ENCODE results near the gene CCNK. TPM values are rescaled to one million over a fixed set of nuclear protein-coding genes. Genes with fewer than 3 reads are reported as not detected.

The CCNK gene
- total RNA-seq, 1 experiment from 2014 or later, result 69.4 TPM

DNA sequence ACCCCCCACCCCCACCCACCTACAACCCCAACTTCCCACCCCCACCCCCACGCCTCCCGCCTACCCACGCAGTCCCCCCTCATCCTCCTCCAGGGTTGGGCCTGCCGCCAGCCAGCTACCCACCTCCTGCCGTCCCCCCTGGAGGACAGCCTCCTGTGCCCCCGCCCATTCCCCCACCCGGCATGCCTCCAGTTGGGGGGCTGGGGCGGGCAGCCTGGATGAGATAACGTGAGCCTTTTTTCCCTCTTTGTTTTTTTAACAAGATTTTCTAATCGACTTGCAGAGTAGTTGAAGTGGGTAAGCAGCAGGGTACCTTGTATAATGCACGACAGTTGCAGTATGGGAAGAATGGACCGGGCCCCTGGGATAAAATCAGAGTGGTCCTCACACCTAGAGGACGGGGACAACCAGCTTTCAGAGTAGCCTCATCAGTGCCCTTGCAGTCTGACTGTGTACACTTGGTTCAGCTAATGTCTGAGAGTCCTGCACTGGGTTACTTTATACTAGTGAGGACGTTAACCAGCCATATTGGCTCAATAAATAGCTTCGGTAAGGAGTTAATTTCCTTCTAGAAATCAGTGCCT lies 29.4 kb downstream of the CCNK start:
- Histone ChIP-seq H3K27ac (ENCODE audit: low read length) (no peak overlapping the region), H3K27me3 (ENCODE audit: low read length) (no peaks in the 10 kb centered on the region), H4K20me1 (ENCODE audit: insufficient read depth, low read depth, low read length) (peaks cover 41% of the 10 kb centered on the region), H3K9me2 (replicated peaks; ENCODE audit: insufficient read depth, low read length) (no peaks in the 10 kb centered on the region), H2AFZ (ENCODE audit: low read length) (no peak overlapping the region), H3K4me2 (ENCODE audit: low read depth, low read length, poor library complexity, severe bottlenecking) (no peak overlapping the region), H3K9me3 (ENCODE audit: low read length) (no peaks in the 10 kb centered on the region), H3K4me1 (ENCODE audit: low read length) (no peaks in the 10 kb centered on the region), H3K4me3 (ENCODE audit: low read length) (no peak overlapping the region), H3K79me2 (ENCODE audit: low read length) (no peaks in the 10 kb centered on the region), H3K36me3 (ENCODE audit: insufficient read depth, low read length) (peaks cover 24% of the 10 kb centered on the region), H3K9ac (ENCODE audit: low read length) (no peak overlapping the region)
- DNase-seq, result no peak

- no peaks in the 10 kb centered on the region for H3K4me1 ChIP-seq (ENCODE audit: low read length)
- H2AFZ ChIP-seq (ENCODE audit: low read length), result no peak overlapping the region
- no peaks in the 10 kb centered on the region for H3K27me3 ChIP-seq (ENCODE audit: low read length)
- H3K27ac ChIP-seq (ENCODE audit: low read length), result no peak overlapping the region
- no peak overlapping the region for H3K4me2 ChIP-seq (ENCODE audit: low read depth, low read length, poor library complexity, severe bottlenecking)
- peaks cover 19% of the 10 kb centered on the region for H3K36me3 ChIP-seq (ENCODE audit: insufficient read depth, low read length)
- no peak overlapping the region for H3K9ac ChIP-seq (ENCODE audit: low read length)
- peaks cover 38% of the 10 kb centered on the region for H4K20me1 ChIP-seq (ENCODE audit: insufficient read depth, low read depth, low read length)
- no peaks in the 10 kb centered on the region for H3K79me2 ChIP-seq (ENCODE audit: low read length)
- no peak overlapping the region for H3K4me3 ChIP-seq (ENCODE audit: low read length)
- no peaks in the 10 kb centered on the region for H3K9me2 ChIP-seq (replicated peaks; ENCODE audit: insufficient read depth, low read length)
- H3K9me3 ChIP-seq (ENCODE audit: low read length), result no peaks in the 10 kb centered on the region
- DNase-seq, result no peak
Observed at GRCh38 chr14:99511421-99512109, 30.4 kb downstream of the CCNK start.

GRCh38 chr14:99512110-99512449 lies 30.9 kb downstream of the CCNK start:
- Histone ChIP-seq H3K27ac (ENCODE audit: low read length) (no peak overlapping the region), H3K9me2 (replicated peaks; ENCODE audit: insufficient read depth, low read length) (no peaks in the 10 kb centered on the region), H3K4me3 (ENCODE audit: low read length) (no peak overlapping the region), H3K4me1 (ENCODE audit: low read length) (no peaks in the 10 kb centered on the region), H3K79me2 (ENCODE audit: low read length) (no peaks in the 10 kb centered on the region), H3K27me3 (ENCODE audit: low read length) (no peaks in the 10 kb centered on the region), H3K9ac (ENCODE audit: low read length) (no peak overlapping the region), H3K9me3 (ENCODE audit: low read length) (no peaks in the 10 kb centered on the region), H4K20me1 (ENCODE audit: insufficient read depth, low read depth, low read length) (peaks cover 43% of the 10 kb centered on the region), H3K36me3 (ENCODE audit: insufficient read depth, low read length) (peaks cover 14% of the 10 kb centered on the region), H3K4me2 (ENCODE audit: low read depth, low read length, poor library complexity, severe bottlenecking) (no peak overlapping the region), H2AFZ (ENCODE audit: low read length) (no peak overlapping the region)
- no peak for DNase-seq

DNA sequence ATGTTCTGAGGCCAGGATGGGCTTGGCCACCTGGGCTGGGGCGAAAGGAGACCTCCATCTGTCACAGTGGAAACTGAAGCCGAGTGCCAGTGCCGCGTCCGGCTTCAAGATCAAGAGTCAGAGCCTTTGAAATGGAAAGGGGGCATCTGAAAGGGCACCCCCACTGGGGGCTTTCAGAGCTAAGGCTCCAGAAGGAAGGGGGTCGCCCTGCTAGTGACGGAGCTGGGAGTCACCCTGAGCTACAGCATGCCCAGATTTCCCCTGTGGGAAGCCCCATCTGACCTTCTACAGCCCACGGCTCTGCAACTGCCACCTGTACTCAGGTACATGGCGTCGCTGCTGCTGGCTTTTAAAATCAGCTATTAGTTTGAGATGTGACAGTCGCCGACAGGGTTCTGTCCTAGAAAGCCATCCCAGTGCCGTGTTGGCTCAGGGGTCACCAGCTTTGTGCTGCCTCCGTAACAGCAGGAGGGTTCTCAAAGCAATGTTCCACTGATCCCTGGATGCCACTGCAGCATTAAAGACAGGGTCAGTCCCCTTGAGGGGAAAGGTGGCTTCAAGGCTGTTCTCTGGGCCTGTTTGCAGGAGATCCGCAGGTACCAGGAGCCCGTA lies 31.5 kb downstream of the CCNK start:
- no peaks in the 10 kb centered on the region for H3K9me3 ChIP-seq (ENCODE audit: low read length)
- peaks cover 47% of the 10 kb centered on the region for H4K20me1 ChIP-seq (ENCODE audit: insufficient read depth, low read depth, low read length)
- H3K4me1 ChIP-seq (ENCODE audit: low read length), result no peaks in the 10 kb centered on the region
- no peaks in the 10 kb centered on the region for H3K9me2 ChIP-seq (replicated peaks; ENCODE audit: insufficient read depth, low read length)
- no peak overlapping the region for H3K4me3 ChIP-seq (ENCODE audit: low read length)
- no peak for DNase-seq
- no peaks in the 10 kb centered on the region for H3K79me2 ChIP-seq (ENCODE audit: low read length)
- no peak overlapping the region for H3K27ac ChIP-seq (ENCODE audit: low read length)
- H3K4me2 ChIP-seq (ENCODE audit: low read depth, low read length, poor library complexity, severe bottlenecking), result no peak overlapping the region
- H3K36me3 ChIP-seq (ENCODE audit: insufficient read depth, low read length), result peaks cover 9% of the 10 kb centered on the region; the same call in 1 of the 2 replicates
- H3K27me3 ChIP-seq (ENCODE audit: low read length), result no peaks in the 10 kb centered on the region
- H3K9ac ChIP-seq (ENCODE audit: low read length), result no peak overlapping the region
- no peak overlapping the region for H2AFZ ChIP-seq (ENCODE audit: low read length)

- no peak overlapping the region for H3K4me2 ChIP-seq (ENCODE audit: low read depth, low read length, poor library complexity, severe bottlenecking)
- peaks cover 5% of the 10 kb centered on the region; the same call in 1 of the 2 replicates for H3K36me3 ChIP-seq (ENCODE audit: insufficient read depth, low read length)
- peaks cover 47% of the 10 kb centered on the region for H4K20me1 ChIP-seq (ENCODE audit: insufficient read depth, low read depth, low read length)
- H2AFZ ChIP-seq (ENCODE audit: low read length), result no peak overlapping the region
- no peaks in the 10 kb centered on the region for H3K9me2 ChIP-seq (replicated peaks; ENCODE audit: insufficient read depth, low read length)
- H3K27me3 ChIP-seq (ENCODE audit: low read length), result no peaks in the 10 kb centered on the region
- no peak overlapping the region for H3K27ac ChIP-seq (ENCODE audit: low read length)
- no peak overlapping the region for H3K9ac ChIP-seq (ENCODE audit: low read length)
- H3K4me3 ChIP-seq (ENCODE audit: low read length), result no peak overlapping the region
- H3K79me2 ChIP-seq (ENCODE audit: low read length), result no peaks in the 10 kb centered on the region
- DNase-seq, result no peak
- no peaks in the 10 kb centered on the region for H3K4me1 ChIP-seq (ENCODE audit: low read length)
- no peaks in the 10 kb centered on the region for H3K9me3 ChIP-seq (ENCODE audit: low read length)
Observed at GRCh38 chr14:99513183-99513694, 32.0 kb downstream of the CCNK start.

DNA sequence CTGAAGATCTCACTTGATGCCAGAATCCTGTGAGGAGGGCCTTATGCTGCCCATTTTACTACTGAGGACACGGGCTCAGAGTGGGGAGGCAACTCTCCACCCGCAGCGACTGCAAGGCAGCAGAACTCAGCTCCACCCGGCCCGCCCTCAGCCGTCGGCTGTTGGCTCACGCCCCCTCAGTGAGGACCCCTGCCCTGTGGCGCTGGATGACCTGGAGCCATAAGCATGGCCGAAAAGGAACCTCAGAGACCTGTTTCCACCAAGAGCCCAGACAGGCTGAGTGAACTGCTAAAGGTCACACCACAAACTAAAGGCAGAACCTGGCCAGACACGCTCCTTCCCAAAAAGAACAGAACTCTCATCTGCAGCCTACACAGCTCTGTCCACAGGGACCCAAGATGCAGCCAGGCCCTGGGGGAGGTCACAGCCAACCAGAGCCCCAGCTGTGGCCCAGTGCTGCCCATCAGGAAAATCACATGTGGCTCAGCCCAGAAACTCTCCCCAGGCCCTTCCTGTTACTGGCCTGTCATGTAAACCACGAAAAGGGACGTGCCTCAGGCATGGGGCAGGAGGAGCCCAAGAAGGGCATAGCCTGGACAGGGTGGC lies 32.8 kb downstream of the CCNK start:
- no peaks in the 10 kb centered on the region for H3K27me3 ChIP-seq (ENCODE audit: low read length)
- H3K36me3 ChIP-seq (ENCODE audit: insufficient read depth, low read length), result no peaks in the 10 kb centered on the region; the same call in 1 of the 2 replicates
- H3K4me2 ChIP-seq (ENCODE audit: low read depth, low read length, poor library complexity, severe bottlenecking), result no peak overlapping the region
- H3K4me1 ChIP-seq (ENCODE audit: low read length), result no peaks in the 10 kb centered on the region
- H3K27ac ChIP-seq (ENCODE audit: low read length), result no peak overlapping the region
- H3K79me2 ChIP-seq (ENCODE audit: low read length), result no peaks in the 10 kb centered on the region
- H3K9me2 ChIP-seq (replicated peaks; ENCODE audit: insufficient read depth, low read length), result no peaks in the 10 kb centered on the region
- no peak overlapping the region for H2AFZ ChIP-seq (ENCODE audit: low read length)
- H3K9ac ChIP-seq (ENCODE audit: low read length), result no peak overlapping the region
- H3K9me3 ChIP-seq (ENCODE audit: low read length), result no peaks in the 10 kb centered on the region
- H3K4me3 ChIP-seq (ENCODE audit: low read length), result no peak overlapping the region
- H4K20me1 ChIP-seq (ENCODE audit: insufficient read depth, low read depth, low read length), result peaks cover 42% of the 10 kb centered on the region
- no peak for DNase-seq

DNA sequence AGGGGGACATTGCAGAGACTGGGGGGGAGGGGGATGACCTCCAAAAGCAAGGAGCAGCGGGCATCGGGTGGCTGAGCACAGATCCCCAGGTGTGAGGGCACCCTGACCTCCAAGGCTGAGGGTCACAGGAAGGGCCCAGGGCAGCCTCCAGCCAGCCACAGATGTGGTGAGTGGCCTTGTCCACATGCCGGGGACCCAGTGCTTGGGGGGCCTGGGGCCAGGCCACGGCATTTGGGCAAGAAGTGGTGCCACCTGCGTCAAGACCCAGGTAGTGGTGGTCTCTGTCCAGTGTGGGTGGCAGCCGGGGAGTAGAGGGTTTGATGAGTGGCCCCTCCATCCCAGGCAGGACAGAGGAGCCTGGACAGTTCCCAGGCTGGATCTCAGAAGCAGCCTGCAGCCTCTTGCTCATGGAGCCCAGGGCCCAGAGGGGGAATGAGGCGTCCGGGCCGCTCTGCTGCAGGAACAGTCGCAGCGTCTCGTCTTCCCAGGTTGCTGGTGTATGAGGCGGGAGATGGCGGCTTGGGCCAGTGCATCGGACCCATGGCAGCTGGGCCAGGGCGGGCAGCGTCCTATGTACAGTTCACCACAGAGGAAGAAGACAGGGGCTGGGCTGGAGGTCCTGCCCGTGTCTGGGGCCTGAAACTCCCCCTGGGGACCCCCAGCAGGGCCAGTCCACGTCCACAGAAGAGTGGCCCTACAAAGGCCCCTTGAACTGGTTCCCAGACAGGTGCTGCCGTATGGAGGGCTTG lies 33.5 kb downstream of the CCNK start:
- H3K4me3 ChIP-seq (ENCODE audit: low read length), result no peak overlapping the region
- H3K4me2 ChIP-seq (ENCODE audit: low read depth, low read length, poor library complexity, severe bottlenecking), result no peak overlapping the region
- DNase-seq, result no peak
- H3K9ac ChIP-seq (ENCODE audit: low read length), result no peak overlapping the region
- H3K9me3 ChIP-seq (ENCODE audit: low read length), result no peaks in the 10 kb centered on the region
- peaks cover 42% of the 10 kb centered on the region for H4K20me1 ChIP-seq (ENCODE audit: insufficient read depth, low read depth, low read length)
- no peaks in the 10 kb centered on the region for H3K79me2 ChIP-seq (ENCODE audit: low read length)
- H3K4me1 ChIP-seq (ENCODE audit: low read length), result no peaks in the 10 kb centered on the region
- H3K27ac ChIP-seq (ENCODE audit: low read length), result no peak overlapping the region
- no peak overlapping the region for H2AFZ ChIP-seq (ENCODE audit: low read length)
- no peaks in the 10 kb centered on the region; the same call in 1 of the 2 replicates for H3K36me3 ChIP-seq (ENCODE audit: insufficient read depth, low read length)
- H3K27me3 ChIP-seq (ENCODE audit: low read length), result no peaks in the 10 kb centered on the region
- no peaks in the 10 kb centered on the region for H3K9me2 ChIP-seq (replicated peaks; ENCODE audit: insufficient read depth, low read length)

Measured in Karpas-422 (cell line).